Breast epithelium (tissue), 3 donors: Measurements from ENCODE around the gene RREB1.

Experiments
- POLR2A ChIP-seq: fragments of 450-650 bp; IDR thresholded peaks from one replicate; pipeline ENCODE4 v1.6.1; 2016; ENCODE audit warnings: antibody characterized with exemption, mild to moderate bottlenecking, moderate library complexity
- POLR2AphosphoS5 ChIP-seq, 3 donors: sonication (generic); formaldehyde crosslinking; IDR thresholded peaks; one replicate each; pipeline ENCODE4 v1.6.1; 2017; ENCODE audit warnings: antibody characterized with exemption in 3 of 3
- TF ChIP-seq, protein P1 (sequence below), 3 donors: fragments of 450-650 bp; IDR thresholded peaks; one replicate each; pipeline ENCODE4 v1.5.1; 2016 to 2017; ENCODE audit warnings: antibody characterized with exemption in 3 of 3, mild to moderate bottlenecking in 3 of 3, moderate library complexity in 3 of 3

GRCh38 chr6:7137335-7138045 is 29.7 kb downstream of the RREB1 start:
- TF ChIP-seq, protein P1, sequence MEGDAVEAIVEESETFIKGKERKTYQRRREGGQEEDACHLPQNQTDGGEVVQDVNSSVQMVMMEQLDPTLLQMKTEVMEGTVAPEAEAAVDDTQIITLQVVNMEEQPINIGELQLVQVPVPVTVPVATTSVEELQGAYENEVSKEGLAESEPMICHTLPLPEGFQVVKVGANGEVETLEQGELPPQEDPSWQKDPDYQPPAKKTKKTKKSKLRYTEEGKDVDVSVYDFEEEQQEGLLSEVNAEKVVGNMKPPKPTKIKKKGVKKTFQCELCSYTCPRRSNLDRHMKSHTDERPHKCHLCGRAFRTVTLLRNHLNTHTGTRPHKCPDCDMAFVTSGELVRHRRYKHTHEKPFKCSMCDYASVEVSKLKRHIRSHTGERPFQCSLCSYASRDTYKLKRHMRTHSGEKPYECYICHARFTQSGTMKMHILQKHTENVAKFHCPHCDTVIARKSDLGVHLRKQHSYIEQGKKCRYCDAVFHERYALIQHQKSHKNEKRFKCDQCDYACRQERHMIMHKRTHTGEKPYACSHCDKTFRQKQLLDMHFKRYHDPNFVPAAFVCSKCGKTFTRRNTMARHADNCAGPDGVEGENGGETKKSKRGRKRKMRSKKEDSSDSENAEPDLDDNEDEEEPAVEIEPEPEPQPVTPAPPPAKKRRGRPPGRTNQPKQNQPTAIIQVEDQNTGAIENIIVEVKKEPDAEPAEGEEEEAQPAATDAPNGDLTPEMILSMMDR (IDR thresholded peaks at IDR 0.05), result no peak
- TF ChIP-seq POLR2AphosphoS5 (IDR thresholded peaks at IDR 0.05), result peak in 1 of 3 donors; percentile 22
- no peak for TF ChIP-seq POLR2A
